ENCODE data around the gene DBH. TPM values are rescaled to one million over a fixed set of nuclear protein-coding genes. Genes with fewer than 3 reads are reported as not detected.

DBH gene
- polyA plus RNA-seq, 1 donor (not counting 4 experiments of a cell fraction or from before 2014, with no cell fraction given), result not detected

DNA sequence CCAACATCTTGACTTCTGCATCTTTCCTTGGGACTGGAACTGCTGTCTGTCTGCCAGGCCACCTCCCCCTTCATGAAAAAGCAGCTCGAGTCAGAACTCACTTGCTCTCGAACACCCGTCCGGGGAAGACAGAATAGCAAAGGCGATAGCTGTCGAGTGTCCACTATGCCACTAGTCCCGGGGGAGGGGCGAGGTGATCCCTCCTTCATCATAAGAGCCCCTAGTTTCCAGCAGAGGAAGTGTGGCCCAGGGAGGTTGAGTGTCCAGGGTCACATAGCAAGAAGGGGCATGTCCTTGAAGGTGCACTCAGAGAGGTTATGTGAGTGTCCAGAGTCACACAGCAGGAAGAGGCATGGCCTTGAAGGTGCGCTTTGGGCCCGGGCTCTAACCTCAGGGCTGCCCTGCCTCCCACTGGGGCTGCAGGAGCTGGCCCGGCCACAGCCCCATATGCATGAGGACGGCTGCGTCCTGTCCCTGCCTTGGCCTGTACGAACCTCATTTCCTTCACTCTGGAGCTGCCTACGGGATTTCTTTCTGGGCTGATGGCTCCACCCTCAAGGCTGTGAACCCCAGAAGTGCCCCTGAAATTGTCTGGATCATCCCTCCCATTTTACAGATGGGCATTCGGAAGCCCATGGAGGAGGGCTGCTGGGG is 6.7 kb downstream of the DBH start:
- no peaks in the 10 kb centered on the region for H4K20me1 ChIP-seq (ENCODE audit: control insufficient read depth, extremely low read depth, insufficient read depth, low read length)
- H3K79me2 ChIP-seq (ENCODE audit: control insufficient read depth, insufficient read depth, low read length), result no peaks in the 10 kb centered on the region
- no peaks in the 10 kb centered on the region for H3K9me3 ChIP-seq (ENCODE audit: control insufficient read depth, low read depth, low read length)
- peaks cover 14% of the 10 kb centered on the region for H3K27me3 ChIP-seq (ENCODE audit: control insufficient read depth, extremely low read depth, insufficient read depth, low read length)
- DNase-seq (ENCODE audit: low read depth, low spot score) (no peak), FAIRE-seq (no peak)
- TF ChIP-seq, protein P1, sequence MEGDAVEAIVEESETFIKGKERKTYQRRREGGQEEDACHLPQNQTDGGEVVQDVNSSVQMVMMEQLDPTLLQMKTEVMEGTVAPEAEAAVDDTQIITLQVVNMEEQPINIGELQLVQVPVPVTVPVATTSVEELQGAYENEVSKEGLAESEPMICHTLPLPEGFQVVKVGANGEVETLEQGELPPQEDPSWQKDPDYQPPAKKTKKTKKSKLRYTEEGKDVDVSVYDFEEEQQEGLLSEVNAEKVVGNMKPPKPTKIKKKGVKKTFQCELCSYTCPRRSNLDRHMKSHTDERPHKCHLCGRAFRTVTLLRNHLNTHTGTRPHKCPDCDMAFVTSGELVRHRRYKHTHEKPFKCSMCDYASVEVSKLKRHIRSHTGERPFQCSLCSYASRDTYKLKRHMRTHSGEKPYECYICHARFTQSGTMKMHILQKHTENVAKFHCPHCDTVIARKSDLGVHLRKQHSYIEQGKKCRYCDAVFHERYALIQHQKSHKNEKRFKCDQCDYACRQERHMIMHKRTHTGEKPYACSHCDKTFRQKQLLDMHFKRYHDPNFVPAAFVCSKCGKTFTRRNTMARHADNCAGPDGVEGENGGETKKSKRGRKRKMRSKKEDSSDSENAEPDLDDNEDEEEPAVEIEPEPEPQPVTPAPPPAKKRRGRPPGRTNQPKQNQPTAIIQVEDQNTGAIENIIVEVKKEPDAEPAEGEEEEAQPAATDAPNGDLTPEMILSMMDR (optimal IDR thresholded peaks at IDR 0.05 in 1 of 3, IDR thresholded peaks at IDR 0.05 in 1 of 3, conservative IDR thresholded peaks at IDR 0.05 in 1 of 3; ENCODE audit: extremely low read depth in 1 of 3, insufficient read depth in 2 of 3, low read length in 3 of 3), result no peak
- no peak for TF ChIP-seq EZH2 (IDR thresholded peaks at IDR 0.05; ENCODE audit: low read length)
- dilution Hi-C loops (cut with MboI; ENCODE audit: extremely low pct_ligation_motif_present, low sequenced_read_pairs), result no loop called here
- H3K4me1 ChIP-seq (ENCODE audit: control insufficient read depth, extremely low read depth, insufficient read depth, low read length), result no peaks in the 10 kb centered on the region
- no peak overlapping the region for H3K4me2 ChIP-seq (ENCODE audit: control insufficient read depth, extremely low read depth, insufficient read depth, low read depth, low read length)
- H3K4me3 ChIP-seq (ENCODE audit: control insufficient read depth in 2 of 3, extremely low read depth in 1 of 3, insufficient read depth in 2 of 3, low read depth in 1 of 3, low read length in 3 of 3), result no peak overlapping the region
- no peak overlapping the region for H2AFZ ChIP-seq (ENCODE audit: control insufficient read depth, low read length)
- no peak overlapping the region for H3K27ac ChIP-seq (ENCODE audit: control insufficient read depth, insufficient read depth, low read length)
- H3K9me1 ChIP-seq (ENCODE audit: control insufficient read depth, extremely low read depth, insufficient read depth, low read length), result no peaks in the 10 kb centered on the region
- H3K9ac ChIP-seq (ENCODE audit: control insufficient read depth, extremely low read depth, insufficient read depth, low read length), result no peak overlapping the region
- no peaks in the 10 kb centered on the region for H3K36me3 ChIP-seq (ENCODE audit: control insufficient read depth in 2 of 2, extremely low read depth in 1 of 2, insufficient read depth in 2 of 2, low read length in 2 of 2)

DNA sequence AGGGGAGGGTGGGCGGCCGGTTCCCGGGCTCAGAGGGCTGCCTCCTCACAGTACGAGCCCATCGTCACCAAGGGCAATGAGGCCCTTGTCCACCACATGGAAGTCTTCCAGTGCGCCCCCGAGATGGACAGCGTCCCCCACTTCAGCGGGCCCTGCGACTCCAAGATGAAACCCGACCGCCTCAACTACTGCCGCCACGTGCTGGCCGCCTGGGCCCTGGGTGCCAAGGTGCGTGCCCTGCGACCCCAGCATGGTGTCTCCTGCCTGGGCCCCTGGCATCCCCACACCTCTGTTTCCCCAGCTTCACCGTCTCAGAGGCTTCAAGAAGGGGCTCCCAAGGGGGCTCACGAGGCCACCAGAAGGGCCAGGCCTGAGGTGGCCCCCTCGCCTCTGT is 7.2 kb downstream of the DBH start:
- H3K27me3 ChIP-seq (ENCODE audit: control insufficient read depth, extremely low read depth, insufficient read depth, low read length), result peaks cover 15% of the 10 kb centered on the region
- H3K27ac ChIP-seq (ENCODE audit: control insufficient read depth, insufficient read depth, low read length), result no peak overlapping the region
- H3K9me1 ChIP-seq (ENCODE audit: control insufficient read depth, extremely low read depth, insufficient read depth, low read length), result no peaks in the 10 kb centered on the region
- no peaks in the 10 kb centered on the region for H4K20me1 ChIP-seq (ENCODE audit: control insufficient read depth, extremely low read depth, insufficient read depth, low read length)
- H3K4me3 ChIP-seq (ENCODE audit: control insufficient read depth in 2 of 3, extremely low read depth in 1 of 3, insufficient read depth in 2 of 3, low read depth in 1 of 3, low read length in 3 of 3), result no peak overlapping the region
- TF ChIP-seq EZH2 (IDR thresholded peaks at IDR 0.05; ENCODE audit: low read length), result no peak
- TF ChIP-seq, protein P1 (optimal IDR thresholded peaks at IDR 0.05 in 1 of 3, IDR thresholded peaks at IDR 0.05 in 1 of 3, conservative IDR thresholded peaks at IDR 0.05 in 1 of 3; ENCODE audit: extremely low read depth in 1 of 3, insufficient read depth in 2 of 3, low read length in 3 of 3), result no peak
- no peaks in the 10 kb centered on the region for H3K36me3 ChIP-seq (ENCODE audit: control insufficient read depth in 2 of 2, extremely low read depth in 1 of 2, insufficient read depth in 2 of 2, low read length in 2 of 2)
- H3K79me2 ChIP-seq (ENCODE audit: control insufficient read depth, insufficient read depth, low read length), result no peaks in the 10 kb centered on the region
- no peaks in the 10 kb centered on the region for H3K4me1 ChIP-seq (ENCODE audit: control insufficient read depth, extremely low read depth, insufficient read depth, low read length)
- H3K4me2 ChIP-seq (ENCODE audit: control insufficient read depth, extremely low read depth, insufficient read depth, low read depth, low read length), result no peak overlapping the region
- dilution Hi-C loops (cut with MboI; ENCODE audit: extremely low pct_ligation_motif_present, low sequenced_read_pairs), result no loop called here
- H2AFZ ChIP-seq (ENCODE audit: control insufficient read depth, low read length), result no peak overlapping the region
- no peak overlapping the region for H3K9ac ChIP-seq (ENCODE audit: control insufficient read depth, extremely low read depth, insufficient read depth, low read length)
- DNase-seq (ENCODE audit: low read depth, low spot score) (no peak), FAIRE-seq (no peak)
- no peaks in the 10 kb centered on the region for H3K9me3 ChIP-seq (ENCODE audit: control insufficient read depth, low read depth, low read length)

All from keratinocyte (primary cell).